CD4-positive, alpha-beta T cell (primary cell): ENCODE measurements around the gene NR3C2. TPM values are rescaled to one million over a fixed set of nuclear protein-coding genes. Genes with fewer than 3 reads are reported as not detected.

ENCODE experiments used
- ATAC-seq: fragments of 200-7000 bp; cut with Tn5 transposase; one replicate; pipeline ENCODE4 v1.10.0; 2022; ENCODE audit warnings: mild to moderate bottlenecking; ENCODE audit not compliant: poor library complexity
- CTCF ChIA-PET: fragments of 350-600 bp; sonication (Branson Sonifier 250); formaldehyde crosslinking; loops from one replicate; lab custom pipeline; 2021; ENCODE audit warnings: antibody characterized with exemption, inconsistent platforms; lab: Charles Lee
- POLR2A ChIA-PET: fragments of 350-600 bp; sonication (Branson Sonifier 250); formaldehyde crosslinking; loops from one replicate; lab custom pipeline; 2021; ENCODE audit warnings: antibody characterized with exemption, inconsistent platforms; lab: Charles Lee
- DNase-seq, 14 experiments: peaks; one replicate each; pipeline ENCODE4 v3.0.0-alpha.2; 2013 to 2020; ENCODE audit warnings: mixed read lengths in 2 of 14
- H3K27ac ChIP-seq, 2 donors: one replicate each; pipeline versions ENCODE4 v1.5.1 to v1.7.0; 2013; ENCODE audit warnings: low read length in 2 of 2, low read depth in 1 of 2, mild to moderate bottlenecking in 1 of 2
- H3K27me3 ChIP-seq, 2 experiments: 1 replicate in 1 of 2; 2 replicates in 1 of 2; pipeline versions ENCODE4 v1.6.1 to v1.7.0; 2013; ENCODE audit warnings: low read length in 2 of 2, control low read depth in 1 of 2, mild to moderate bottlenecking in 1 of 2, moderate library complexity in 1 of 2; ENCODE audit not compliant: insufficient read depth in 2 of 2, control insufficient read depth in 1 of 2
- H3K36me3 ChIP-seq: one replicate; pipeline ENCODE4 v1.6.1; 2013; ENCODE audit warnings: low read length, control low read depth; ENCODE audit not compliant: insufficient read depth
- H3K4me1 ChIP-seq: one replicate; pipeline ENCODE4 v1.6.1; 2013; ENCODE audit warnings: low read length, control low read depth; ENCODE audit not compliant: insufficient read depth
- H3K4me3 ChIP-seq: one replicate; pipeline ENCODE4 v1.5.1; 2013; ENCODE audit warnings: mild to moderate bottlenecking, low read length, moderate library complexity
- H3K9me3 ChIP-seq, 2 experiments: 1 replicate in 1 of 2; 2 replicates in 1 of 2; pipeline versions ENCODE4 v1.6.1 to v1.7.0; 2013; ENCODE audit warnings: low read length in 2 of 2, mild to moderate bottlenecking in 2 of 2, control low read depth in 1 of 2, moderate library complexity in 1 of 2; ENCODE audit not compliant: control insufficient read depth in 1 of 2, insufficient read depth in 1 of 2
- H3K27ac Mint-ChIP-seq: one replicate; pipeline ENCODE4 v1.8.0; 2020; ENCODE audit warnings: mixed read lengths
- H3K27me3 Mint-ChIP-seq: one replicate; pipeline ENCODE4 v1.8.0; 2021; ENCODE audit warnings: mixed read lengths
- H3K36me3 Mint-ChIP-seq: one replicate; pipeline ENCODE4 v1.8.0; 2021; ENCODE audit warnings: low read depth, mixed read lengths
- H3K4me1 Mint-ChIP-seq: one replicate; pipeline ENCODE4 v1.8.0; 2021; ENCODE audit warnings: low read depth, mixed read lengths
- H3K4me3 Mint-ChIP-seq: one replicate; pipeline ENCODE4 v1.8.0; 2020; ENCODE audit warnings: mild to moderate bottlenecking, mixed read lengths
- H3K9me3 Mint-ChIP-seq: one replicate; pipeline ENCODE4 v1.8.0; 2020; ENCODE audit warnings: mixed read lengths
- intact Hi-C, 2 experiments: fragments of 100-400 bp; cut with DNase I in 1 of 2; cut with micrococcal nuclease in 1 of 2; formaldehyde crosslinking; loops; one replicate each; pipeline versions ENCODE4 v1.15.1 to v1.9.0; 2023 to 2025; cut with DNase I, micrococcal nuclease
- total RNA-seq, 174 experiments: library from RNA in 2 of 174; stranded (reverse) in 2 of 174; gene quantifications; one replicate each; pipeline ENCODE4 v1.2.3 and lab custom pipeline; 2021 to 2026
- TF ChIP-seq, protein P1 (sequence below): fragments of 200-600 bp; IDR thresholded peaks from one replicate; pipeline ENCODE4 v1.8.0; 2022; ENCODE audit warnings: antibody characterized with exemption, mild to moderate bottlenecking

The NR3C2 gene
- total RNA-seq, 2 experiments from 2014 or later = 31.6 to 35.0 TPM

DNA sequence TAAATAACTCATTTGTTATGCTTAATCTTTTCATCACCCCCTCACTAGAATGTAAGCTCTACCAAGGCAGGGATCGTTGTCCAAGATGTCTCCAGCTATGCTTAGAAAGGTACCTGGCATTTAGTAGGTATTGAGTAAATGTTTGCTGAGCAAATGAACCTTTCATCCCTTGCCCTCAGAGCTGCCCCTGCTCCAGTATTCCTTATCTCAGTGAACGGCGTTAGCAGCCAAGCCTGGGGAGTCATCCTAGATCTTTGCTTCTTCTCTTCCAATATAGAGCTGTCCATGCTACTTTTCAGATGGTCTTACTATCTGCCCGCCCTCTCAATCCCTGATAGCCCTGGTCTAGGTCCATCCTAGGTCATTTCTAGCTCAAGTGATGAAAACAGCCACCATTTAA, 188.4 kb downstream of the NR3C2 start:
- H3K36me3 ChIP-seq = peaks cover 4% of the 10 kb centered on the region
- Mint-ChIP-seq H3K36me3 (peaks cover 16% of the 10 kb centered on the region), H3K9me3 (no peaks in the 10 kb centered on the region), H3K4me1 (peaks cover 64% of the 10 kb centered on the region), H3K27ac (no peak overlapping the region), H3K27me3 (no peaks in the 10 kb centered on the region), H3K4me3 (no peak overlapping the region)
- DNase-seq = no peak
- intact Hi-C loops = no loop called here
- ChIA-PET CTCF (interaction anchor here (1.5 kb wide), 1 partner anchor 27 kb away, joined by 3 read pairs; no protein-coding TSS in a partner anchor), POLR2A (no interaction called here)
- no peaks in the 10 kb centered on the region for H3K9me3 ChIP-seq
- TF ChIP-seq, protein P1, sequence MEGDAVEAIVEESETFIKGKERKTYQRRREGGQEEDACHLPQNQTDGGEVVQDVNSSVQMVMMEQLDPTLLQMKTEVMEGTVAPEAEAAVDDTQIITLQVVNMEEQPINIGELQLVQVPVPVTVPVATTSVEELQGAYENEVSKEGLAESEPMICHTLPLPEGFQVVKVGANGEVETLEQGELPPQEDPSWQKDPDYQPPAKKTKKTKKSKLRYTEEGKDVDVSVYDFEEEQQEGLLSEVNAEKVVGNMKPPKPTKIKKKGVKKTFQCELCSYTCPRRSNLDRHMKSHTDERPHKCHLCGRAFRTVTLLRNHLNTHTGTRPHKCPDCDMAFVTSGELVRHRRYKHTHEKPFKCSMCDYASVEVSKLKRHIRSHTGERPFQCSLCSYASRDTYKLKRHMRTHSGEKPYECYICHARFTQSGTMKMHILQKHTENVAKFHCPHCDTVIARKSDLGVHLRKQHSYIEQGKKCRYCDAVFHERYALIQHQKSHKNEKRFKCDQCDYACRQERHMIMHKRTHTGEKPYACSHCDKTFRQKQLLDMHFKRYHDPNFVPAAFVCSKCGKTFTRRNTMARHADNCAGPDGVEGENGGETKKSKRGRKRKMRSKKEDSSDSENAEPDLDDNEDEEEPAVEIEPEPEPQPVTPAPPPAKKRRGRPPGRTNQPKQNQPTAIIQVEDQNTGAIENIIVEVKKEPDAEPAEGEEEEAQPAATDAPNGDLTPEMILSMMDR = no peak
- no peak overlapping the region for H3K27ac ChIP-seq
- H3K27me3 ChIP-seq = no peaks in the 10 kb centered on the region
- H3K4me3 ChIP-seq = no peak overlapping the region
- H3K4me1 ChIP-seq = no peaks in the 10 kb centered on the region
- no peak for ATAC-seq

GRCh38 chr4:148248824-148249223, 193.4 kb downstream of the NR3C2 start:
- H3K36me3 ChIP-seq = no peaks in the 10 kb centered on the region
- H3K4me3 Mint-ChIP-seq = no peak overlapping the region
- ChIA-PET CTCF (no interaction called here), POLR2A (no interaction called here)
- H3K4me3 ChIP-seq = no peak overlapping the region
- peaks cover 5% of the 10 kb centered on the region for H3K36me3 Mint-ChIP-seq
- H3K4me1 Mint-ChIP-seq = peaks cover 52% of the 10 kb centered on the region
- no peaks in the 10 kb centered on the region for H3K27me3 Mint-ChIP-seq
- ATAC-seq (no peak), DNase-seq (no peak)
- intact Hi-C loops = no loop called here
- no peaks in the 10 kb centered on the region for H3K4me1 ChIP-seq
- TF ChIP-seq, protein P1 = no peak
- H3K27me3 ChIP-seq = no peaks in the 10 kb centered on the region
- H3K27ac ChIP-seq = no peak overlapping the region
- no peaks in the 10 kb centered on the region for H3K9me3 ChIP-seq
- H3K9me3 Mint-ChIP-seq = no peaks in the 10 kb centered on the region
- no peak overlapping the region for H3K27ac Mint-ChIP-seq

GRCh38 chr4:148245015-148245414, 197.2 kb downstream of the NR3C2 start:
- Histone ChIP-seq H3K27me3 (no peaks in the 10 kb centered on the region), H3K9me3 (no peaks in the 10 kb centered on the region), H3K36me3 (no peaks in the 10 kb centered on the region), H3K27ac (no peak overlapping the region), H3K4me1 (peaks cover 3% of the 10 kb centered on the region), H3K4me3 (no peak overlapping the region)
- no peaks in the 10 kb centered on the region for H3K36me3 Mint-ChIP-seq
- no peaks in the 10 kb centered on the region for H3K9me3 Mint-ChIP-seq
- CTCF ChIA-PET = interaction anchor here (1.1 to 1.4 kb wide), 2 partner anchors 14 to 18 kb away, joined by 3 read pairs; no protein-coding TSS in a partner anchor
- H3K27ac Mint-ChIP-seq = no peak overlapping the region
- H3K4me3 Mint-ChIP-seq = no peak overlapping the region
- ATAC-seq = no peak
- no peak for DNase-seq
- peaks cover 21% of the 10 kb centered on the region for H3K4me1 Mint-ChIP-seq
- POLR2A ChIA-PET = interaction anchor here (1.0 kb wide), 1 partner anchor 197 kb away, joined by 3 read pairs; the partner anchor contains the start of gene NR3C2
- TF ChIP-seq, protein P1 = no peak
- intact Hi-C loops = no loop called here
- no peaks in the 10 kb centered on the region for H3K27me3 Mint-ChIP-seq
